Kasumi-1 (cell line): ENCODE measurements around the gene MICA.
"Not testable (repeated sequence)": the region's sequence is repeated elsewhere in the genome, so short reads cannot be mapped to it uniquely, and the experiment has no call there.

Experiments used
- DNase-seq, 2 experiments: peaks; one replicate each; lab custom pipeline; 2025; lab: John Stamatoyannopoulos, UW

The MICA gene

DNA sequence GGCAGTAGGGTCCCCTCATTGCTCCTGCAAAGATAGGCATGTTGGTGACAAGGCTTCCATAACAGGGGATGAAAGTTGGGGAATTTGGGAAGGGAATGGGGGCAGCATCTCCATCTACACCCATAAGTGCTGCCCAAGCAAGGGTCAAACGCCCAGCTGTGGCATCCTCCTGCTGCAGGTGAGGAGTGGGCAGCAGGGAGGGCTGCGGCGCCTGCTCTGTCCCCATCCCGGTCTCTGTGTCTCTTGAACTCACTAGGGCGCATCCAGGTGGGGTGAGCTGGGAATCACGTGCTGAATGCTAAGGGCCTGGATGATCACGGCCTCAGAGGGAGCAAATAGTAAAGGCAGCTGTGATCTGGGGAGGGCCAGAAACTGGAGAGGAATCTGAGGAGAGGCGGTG, 9.1 kb downstream of the MICA start:
- DNase-seq = no peak

- DNase-seq = not testable (repeated sequence)
Observed at GRCh38 chr6:31414148-31414770, 10.9 kb downstream of the MICA start.

DNA sequence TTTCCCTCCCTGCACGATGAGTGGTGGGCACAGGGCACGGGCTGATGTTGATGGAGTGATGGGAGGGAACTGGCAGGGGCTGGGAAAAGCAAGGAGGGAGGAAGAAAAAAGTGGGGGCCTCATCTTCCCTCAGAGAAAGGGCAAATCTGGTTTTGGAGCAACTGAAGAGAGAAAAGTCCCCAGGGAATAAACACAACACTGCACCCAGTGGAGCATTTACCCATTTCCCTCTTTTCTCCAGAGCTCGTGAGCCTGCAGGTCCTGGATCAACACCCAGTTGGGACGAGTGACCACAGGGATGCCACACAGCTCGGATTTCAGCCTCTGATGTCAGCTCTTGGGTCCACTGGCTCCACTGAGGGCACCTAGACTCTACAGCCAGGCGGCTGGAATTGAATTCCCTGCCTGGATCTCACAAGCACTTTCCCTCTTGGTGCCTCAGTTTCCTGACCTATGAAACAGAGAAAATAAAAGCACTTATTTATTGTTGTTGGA, 11.4 kb downstream of the MICA start:
- DNase-seq = no peak

DNA sequence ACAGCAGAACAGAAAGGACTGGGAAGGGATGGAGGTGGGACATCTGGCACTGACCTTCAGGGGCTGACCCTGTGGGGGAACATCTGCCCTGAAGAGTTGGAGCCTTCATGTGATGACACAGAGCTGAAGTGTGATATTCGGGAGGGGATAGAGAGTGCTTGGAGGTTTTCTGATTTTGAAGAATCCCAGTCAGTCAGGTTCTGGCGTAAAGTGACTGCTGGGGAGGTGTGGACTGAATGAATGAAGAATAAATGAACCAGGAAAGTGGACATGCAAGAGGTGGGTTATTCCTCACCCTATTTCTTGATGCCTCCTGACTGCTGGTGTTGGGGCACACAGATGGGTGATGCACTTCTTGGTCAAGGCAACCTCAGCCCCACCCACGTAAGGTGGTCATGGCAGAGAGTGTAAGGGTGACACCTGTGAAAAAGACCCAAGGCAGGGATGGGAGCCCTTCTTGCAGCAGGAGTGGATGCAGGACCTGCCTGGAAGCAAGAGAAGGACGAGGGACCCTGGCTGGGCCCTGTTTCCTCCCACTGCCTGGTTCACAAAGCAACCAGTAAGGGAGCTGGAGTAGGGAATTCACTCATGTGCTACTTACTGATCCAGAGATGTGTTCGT, 13.1 kb downstream of the MICA start:
- no peak for DNase-seq

DNA sequence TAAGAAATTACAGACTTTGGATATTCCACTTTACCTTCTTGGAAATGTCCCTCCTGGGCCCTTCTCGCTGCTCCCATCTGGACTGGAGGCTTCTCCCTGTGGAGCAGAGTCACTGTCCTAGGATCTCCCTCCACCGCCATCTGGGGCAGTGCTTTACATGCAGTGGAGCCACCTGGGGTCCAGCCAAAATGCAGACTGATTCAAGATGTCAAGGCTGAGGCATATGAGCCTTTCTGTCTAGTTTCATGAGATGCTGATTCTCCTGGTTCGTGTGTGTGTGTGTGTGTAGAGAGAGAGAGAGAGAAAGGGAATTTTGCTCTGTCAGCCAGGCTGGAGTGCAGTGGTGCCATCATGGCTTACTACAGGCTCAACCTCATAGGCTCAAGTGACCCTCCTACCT, 14.9 kb downstream of the MICA start:
- DNase-seq = no peak

- DNase-seq = no peak
Observed at GRCh38 chr6:31419842-31420241, 16.4 kb downstream of the MICA start.

GRCh38 chr6:31420546-31420945, 17.2 kb downstream of the MICA start:
- DNase-seq = no peak

DNA sequence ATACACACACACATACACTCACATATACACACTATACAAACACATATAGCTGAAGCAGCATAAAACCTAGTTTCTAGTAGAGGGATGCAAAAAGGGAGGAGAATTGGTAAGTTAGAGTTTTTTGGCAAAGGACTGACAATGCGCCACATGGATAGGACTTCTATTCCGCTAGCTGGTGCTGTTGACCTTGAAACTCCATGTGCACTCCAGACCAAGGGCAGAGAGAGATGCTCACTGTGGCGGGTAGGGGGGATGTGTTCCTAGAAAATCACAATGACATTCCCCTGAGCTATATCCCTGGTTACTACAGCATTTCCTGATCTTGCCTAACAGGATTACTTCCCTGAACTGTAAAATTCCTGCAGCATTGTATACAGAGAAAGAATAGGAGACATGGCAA, 19.2 kb downstream of the MICA start:
- no peak for DNase-seq

DNA sequence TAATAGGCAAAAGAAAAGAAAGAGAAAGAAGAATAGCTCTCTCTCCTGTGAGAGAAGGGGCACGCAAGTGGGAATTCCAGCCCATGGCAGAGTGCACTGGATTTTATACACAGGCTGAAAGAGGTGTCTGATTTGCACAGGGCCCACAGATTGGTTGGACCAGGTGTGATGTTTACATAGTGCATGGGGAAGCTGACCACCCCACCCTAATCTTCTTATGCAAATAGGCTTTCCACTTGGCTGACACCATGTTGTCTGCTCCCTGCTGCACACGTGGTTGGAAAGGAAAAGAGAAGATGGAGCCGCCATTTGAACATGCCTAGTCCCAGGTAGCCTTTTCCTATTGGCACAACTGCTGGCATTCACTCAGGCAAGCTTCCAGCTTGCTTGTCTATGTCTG, 20.2 kb downstream of the MICA start:
- no peak for DNase-seq

DNA sequence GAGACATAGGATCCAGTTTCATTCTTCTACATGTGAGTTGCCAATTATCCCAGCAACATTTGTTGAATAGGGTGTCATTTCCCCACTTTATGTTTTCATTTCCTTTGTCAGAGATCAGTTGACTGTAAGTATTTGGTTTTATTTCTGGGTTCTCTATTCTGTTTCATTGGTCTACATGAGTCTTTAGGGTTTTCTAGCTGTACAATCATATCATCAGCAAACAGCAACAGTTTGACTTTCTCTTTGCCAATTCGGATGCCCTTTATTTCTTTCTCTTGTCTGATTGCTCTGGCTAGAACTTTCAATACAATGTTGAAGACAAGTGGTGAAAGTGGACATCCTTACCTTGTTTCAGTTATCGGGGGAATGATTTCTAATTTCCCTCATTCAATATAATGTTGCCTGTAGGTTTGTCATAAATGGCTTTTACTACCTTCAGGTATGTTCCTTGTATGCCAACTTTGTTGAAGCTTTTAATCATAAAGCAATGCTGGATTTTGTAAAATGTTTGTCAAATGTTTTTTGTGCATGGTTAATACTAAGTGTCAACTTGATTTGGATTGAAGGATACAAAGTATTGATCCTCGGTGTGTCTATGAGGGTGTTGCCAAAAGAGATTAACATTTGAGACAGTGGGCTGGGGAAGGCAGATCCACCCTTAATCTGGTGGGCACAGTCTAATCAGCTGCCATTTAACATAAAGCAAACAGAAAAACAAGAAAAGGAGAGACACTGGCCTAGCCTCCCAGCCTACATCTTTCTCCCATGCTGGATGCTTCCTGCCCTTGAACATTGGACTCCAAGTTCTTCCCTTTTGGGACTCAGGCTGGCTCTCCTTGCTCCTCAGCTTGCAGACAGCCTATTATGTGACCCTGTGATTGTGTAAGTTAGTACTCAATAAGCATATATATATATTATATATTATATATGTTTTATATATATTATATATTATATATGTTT, 23.3 kb downstream of the MICA start:
- DNase-seq = no peak

DNA sequence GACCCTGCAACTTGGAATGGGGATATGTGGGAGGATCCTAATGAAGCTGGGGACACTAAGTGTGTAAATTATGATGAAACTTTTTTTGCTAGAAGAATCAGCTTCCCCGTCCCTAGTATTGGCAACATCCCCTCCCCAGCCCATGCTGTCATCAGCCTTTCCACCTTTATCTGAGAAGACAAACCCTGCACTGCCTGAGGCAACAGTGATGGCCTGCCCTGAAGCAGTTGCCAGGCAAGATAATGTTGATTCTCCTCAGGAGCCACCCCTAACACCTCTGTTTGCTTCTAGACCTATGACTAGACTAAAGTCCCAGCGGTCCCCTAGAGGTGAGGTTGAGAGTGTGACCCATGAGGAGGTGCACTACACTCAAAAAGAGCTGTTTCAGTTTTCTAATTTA, 27.1 kb downstream of the MICA start:
- no peak for DNase-seq

DNA sequence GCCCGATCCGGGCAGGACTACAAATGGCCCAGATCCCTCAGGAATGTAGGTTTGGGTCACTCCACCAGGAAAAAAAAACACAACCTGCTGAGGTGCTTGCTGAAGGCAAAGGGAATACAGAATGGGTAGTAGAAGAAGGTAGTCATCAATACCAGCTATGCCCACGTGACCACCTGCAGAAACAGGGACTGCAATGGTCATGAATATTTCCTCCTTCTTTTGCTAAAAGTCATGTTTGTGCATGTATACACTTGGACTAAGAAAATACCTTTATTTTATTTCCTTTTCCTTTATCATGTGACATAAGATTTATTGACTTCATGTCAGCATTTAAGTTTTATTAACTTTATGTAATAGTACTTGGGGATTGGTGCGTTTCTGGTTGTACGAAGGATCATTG, 31.7 kb downstream of the MICA start:
- not testable (repeated sequence) for DNase-seq

GRCh38 chr6:31438222-31438621, 34.8 kb downstream of the MICA start:
- DNase-seq = no peak

GRCh38 chr6:31438677-31439076, 35.3 kb downstream of the MICA start:
- no peak for DNase-seq

DNA sequence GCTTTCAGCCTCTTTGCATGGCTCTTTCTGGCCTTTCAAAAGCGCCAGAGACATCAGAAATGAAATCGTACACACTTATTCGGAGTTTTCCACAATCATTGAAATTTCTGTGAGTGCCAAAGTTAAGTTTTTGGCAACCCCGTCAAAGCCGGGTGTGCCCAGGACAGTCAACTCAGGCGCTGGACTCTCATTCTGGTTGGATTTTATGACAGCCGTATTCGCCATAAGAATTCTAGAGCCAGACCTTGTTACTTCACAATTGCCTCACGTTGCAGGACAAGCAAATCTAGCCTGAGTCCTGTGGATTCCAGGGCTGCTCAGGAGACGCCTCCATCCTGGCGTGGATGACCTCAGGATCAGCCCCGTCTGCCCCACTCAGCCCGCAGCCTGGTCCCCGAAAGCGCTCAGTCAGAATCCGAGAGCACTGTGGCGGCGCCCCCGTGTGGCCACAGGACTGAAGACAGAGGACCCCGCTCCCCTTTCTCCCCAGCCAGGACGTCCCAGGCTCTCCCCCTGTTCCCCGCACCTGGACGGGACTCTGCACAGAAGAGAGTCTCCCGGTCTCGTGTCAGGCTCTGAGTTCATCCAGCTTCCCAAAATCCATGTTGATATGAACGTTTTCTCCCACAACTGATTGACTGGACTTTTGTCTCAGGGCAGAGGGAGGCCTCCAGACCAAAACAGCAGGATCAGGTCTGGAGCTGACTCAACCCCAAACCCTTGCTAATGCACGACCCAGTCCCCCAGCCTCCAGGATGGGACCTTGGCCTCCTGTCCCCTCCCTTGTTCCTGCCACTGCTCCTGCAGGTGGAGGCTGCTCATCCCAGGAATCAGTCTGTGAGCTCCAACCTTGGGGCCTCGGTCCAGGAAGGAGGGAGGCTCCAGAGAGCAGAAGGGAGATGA, 38.2 kb downstream of the MICA start:
- peak; percentile 12 to 26 for DNase-seq

DNA sequence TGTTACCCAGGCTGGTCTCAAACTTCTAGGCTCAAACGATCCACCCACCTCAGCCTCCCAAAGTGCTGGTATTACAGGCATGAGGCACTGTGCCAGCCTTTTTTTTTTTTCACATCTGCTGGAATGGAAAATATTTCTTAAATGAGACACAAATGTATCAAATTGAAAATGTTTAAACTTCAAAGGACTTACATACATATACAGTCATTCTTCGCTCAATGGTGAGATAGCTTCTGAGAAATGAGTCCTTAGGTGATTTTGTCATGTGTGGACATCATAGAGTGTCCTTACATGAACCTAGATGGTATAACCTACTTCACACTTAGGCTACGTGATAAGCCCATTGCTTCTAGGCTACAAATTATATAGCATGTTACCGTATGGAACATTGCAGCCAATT, 43.1 kb downstream of the MICA start:
- no peak for DNase-seq

GRCh38 chr6:31446999-31447789, 43.8 kb downstream of the MICA start:
- DNase-seq = not testable (repeated sequence)

DNA sequence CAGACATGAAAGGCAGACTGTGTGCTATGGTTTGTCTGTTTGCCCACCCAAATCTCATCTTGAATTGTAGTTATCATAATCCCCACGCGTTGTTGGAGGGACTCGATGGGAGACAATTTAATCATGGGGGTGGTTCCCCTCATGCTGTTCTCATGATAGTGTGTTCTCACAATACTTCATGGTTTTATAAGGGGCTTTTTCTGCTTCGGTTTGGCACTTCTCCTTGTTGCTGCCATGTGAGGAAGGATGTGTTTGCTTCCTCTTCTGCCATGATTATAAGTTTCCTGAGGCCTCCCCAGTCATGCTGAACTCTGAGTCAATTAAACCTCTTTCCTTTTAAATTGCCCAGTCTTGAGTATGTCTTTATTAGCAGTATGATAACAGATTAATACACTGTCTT, 47.4 kb downstream of the MICA start:
- DNase-seq = no peak

DNA sequence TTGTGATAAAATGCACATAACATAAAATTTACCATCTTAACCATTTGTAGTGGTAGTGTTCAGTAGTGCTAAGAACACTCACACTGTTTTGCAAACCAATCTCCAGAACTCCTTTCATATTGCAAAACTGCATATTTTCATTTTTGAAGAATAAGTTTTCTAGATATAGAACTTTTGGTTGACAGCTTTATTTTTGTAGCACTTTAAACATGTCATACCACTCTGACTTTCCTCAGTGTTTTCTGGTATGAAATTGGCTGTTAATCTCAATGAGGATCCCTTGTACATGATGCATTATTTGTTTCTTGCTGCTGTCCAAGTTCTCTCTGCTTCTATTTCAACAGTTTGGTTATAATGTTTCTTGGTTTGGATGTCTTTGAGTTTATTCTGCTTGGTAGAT, 49.5 kb downstream of the MICA start:
- DNase-seq = no peak

DNA sequence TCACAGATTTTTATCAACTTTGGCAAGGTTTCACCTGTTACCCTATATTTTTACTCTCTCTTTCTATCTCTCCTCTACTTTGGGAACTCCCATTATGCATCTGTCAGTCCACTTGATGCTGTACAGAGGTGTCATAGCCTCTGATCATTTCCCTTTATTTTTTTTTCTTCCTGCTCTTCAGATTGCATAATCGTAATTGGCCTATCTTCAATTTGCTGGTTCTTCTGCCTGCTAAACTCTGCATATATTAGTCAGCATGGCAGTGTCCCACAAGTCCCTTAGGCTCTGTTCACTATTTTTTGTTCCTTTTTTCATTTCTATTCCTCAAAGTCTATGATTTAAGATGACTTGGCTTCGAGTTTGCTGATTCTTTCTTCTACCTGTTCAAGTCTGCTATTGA, 49.9 kb downstream of the MICA start:
- no peak for DNase-seq

DNA sequence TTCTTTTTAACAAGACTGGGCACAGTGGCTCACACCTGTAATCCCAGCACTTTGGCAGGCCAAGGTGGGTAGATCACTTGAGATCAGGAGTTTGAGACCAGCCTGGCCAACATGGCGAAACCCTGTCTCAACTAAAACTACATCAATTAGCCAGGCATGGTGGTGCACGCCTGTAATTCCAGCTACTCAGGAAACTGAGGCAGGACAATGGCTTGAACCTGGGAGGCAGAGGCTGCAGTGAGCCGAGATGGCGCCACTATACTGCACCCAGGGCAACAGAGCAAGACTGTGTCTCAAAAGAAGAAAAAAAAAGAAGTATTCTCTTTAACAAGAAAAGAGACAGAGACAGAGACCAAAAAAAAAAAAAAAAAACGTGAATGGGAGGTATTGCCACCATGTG, 56.5 kb downstream of the MICA start:
- DNase-seq = not testable (repeated sequence)
